HL-60 (cell line): ENCODE measurements around the gene ZDHHC12.

Experiments
- DNase-seq, 2 experiments: peaks; one replicate each; pipeline ENCODE4 v3.0.0-alpha.2; 2010 to 2020; ENCODE audit warnings: low read depth in 1 of 2, low spot score in 1 of 2
- H3K27ac ChIP-seq: fragments of 250-450 bp; sonication (Bioruptor Pico); replicated peaks from 2 replicates; pipeline ENCODE4 v1.5.1; 2020; ENCODE audit warnings: mild to moderate bottlenecking, moderate library complexity
- H3K27me3 ChIP-seq: fragments of 250-450 bp; sonication (Bioruptor Pico); 2 replicates; pipeline ENCODE4 v1.5.1; 2021; ENCODE audit warnings: mild to moderate bottlenecking, moderate library complexity; ENCODE audit not compliant: insufficient read depth, poor library complexity, severe bottlenecking
- H3K4me3 ChIP-seq: replicated peaks from 2 replicates; pipeline ENCODE4 v1.5.1; 2011; ENCODE audit warnings: mild to moderate bottlenecking, control low read depth, low read length; ENCODE audit not compliant: insufficient read depth
- CTCF ChIP-seq: IDR thresholded peaks from one replicate; pipeline ENCODE4 v1.5.1; 2011; ENCODE audit warnings: low read length, control low read depth, inconsistent platforms; ENCODE audit not compliant: insufficient read depth
- GABPA ChIP-seq: IDR thresholded peaks from 2 replicates; pipeline ENCODE4 v1.6.1; 2012; ENCODE audit warnings: low read depth
- POLR2AphosphoS5 ChIP-seq: IDR thresholded peaks from 2 replicates; pipeline ENCODE4 v1.6.1; 2012; ENCODE audit warnings: low read depth
- REST ChIP-seq: IDR thresholded peaks from 2 replicates; pipeline ENCODE4 v1.6.1; 2012; ENCODE audit warnings: low read depth; ENCODE audit not compliant: insufficient replicate concordance
- SPI1 ChIP-seq: IDR thresholded peaks from 2 replicates; pipeline ENCODE4 v1.6.1; 2012; ENCODE audit warnings: low read depth, mild to moderate bottlenecking, borderline replicate concordance

The ZDHHC12 gene

DNA sequence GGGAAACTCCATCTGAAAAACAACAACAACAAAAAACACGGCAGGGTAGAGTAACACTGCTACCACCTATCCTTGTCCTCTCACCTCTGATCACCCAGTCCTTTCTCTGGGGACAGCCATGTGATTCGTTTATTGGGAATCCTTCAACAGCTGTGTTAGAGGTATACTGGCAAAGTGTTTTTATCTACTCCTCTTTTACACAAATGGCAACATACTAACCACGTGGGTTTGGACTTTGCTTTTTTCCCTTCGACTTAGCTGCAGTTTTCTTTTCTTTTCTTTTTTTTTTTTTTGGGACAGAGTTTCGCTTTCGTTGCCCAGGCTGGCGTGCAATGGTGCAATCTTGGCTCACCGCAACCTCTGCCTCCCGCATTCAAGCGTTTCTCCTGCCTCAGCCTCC is 46.1 kb downstream of the ZDHHC12 start:
- Histone ChIP-seq H3K4me3 (no peak overlapping the region), H3K27ac (no peak overlapping the region), H3K27me3 (no peaks in the 10 kb centered on the region)
- no peak for DNase-seq
- TF ChIP-seq SPI1 (no peak), GABPA (no peak), CTCF (no peak), POLR2AphosphoS5 (no peak), REST (no peak)

DNA sequence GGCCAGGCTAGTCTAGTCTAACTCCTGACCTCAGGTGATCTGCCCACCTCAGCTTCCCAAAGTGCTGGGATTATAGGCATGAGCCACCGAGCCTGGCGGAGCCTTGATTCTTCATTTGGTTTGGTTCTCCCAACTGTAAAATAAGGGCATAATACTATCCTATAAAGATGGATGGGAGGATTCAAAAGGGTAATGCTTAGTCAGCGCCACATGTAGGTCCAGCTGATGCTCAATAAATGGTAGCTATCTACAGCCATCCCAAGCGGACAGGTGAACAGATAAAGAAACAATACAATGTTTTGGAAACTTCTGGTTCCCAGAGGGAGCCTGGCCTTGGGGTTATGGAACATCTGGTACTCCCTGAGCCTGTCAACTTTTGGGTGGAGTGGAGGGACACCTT is 48.5 kb downstream of the ZDHHC12 start:
- H3K27ac ChIP-seq = no peak overlapping the region
- H3K27me3 ChIP-seq = no peaks in the 10 kb centered on the region
- TF ChIP-seq POLR2AphosphoS5 = no peak
- no peak for TF ChIP-seq REST
- no peak for TF ChIP-seq SPI1
- TF ChIP-seq CTCF = no peak
- no peak for TF ChIP-seq GABPA
- no peak overlapping the region for H3K4me3 ChIP-seq
- no peak for DNase-seq
